CD14-positive monocyte (primary cell): ENCODE measurements around the gene LARP6. TPM values are rescaled to one million over a fixed set of nuclear protein-coding genes. Genes with fewer than 3 reads are reported as not detected.

Experiments
- DNase-seq, 3 donors: peaks; one replicate each; pipeline ENCODE4 v3.0.0-alpha.2; 2011 to 2022
- H2AFZ ChIP-seq: 2 replicates; pipeline ENCODE4 v1.6.0; 2012; ENCODE audit warnings: mild to moderate bottlenecking, low read depth, low read length, inconsistent platforms; ENCODE audit not compliant: insufficient read depth, poor library complexity, severe bottlenecking
- H3K27ac ChIP-seq, 2 donors: 1 replicate in 1 of 2; 2 replicates in 1 of 2; pipeline ENCODE4 v1.5.1; 2012 to 2013; ENCODE audit warnings: low read length in 2 of 2, control low read depth in 1 of 2, inconsistent platforms in 1 of 2, low read depth in 1 of 2, mild to moderate bottlenecking in 1 of 2
- H3K27me3 ChIP-seq, 2 donors: one replicate each; pipeline versions ENCODE4 v1.6.0 to v1.6.1; 2011 to 2013; ENCODE audit warnings: low read length in 2 of 2; ENCODE audit not compliant: control insufficient read depth in 2 of 2, insufficient read depth in 2 of 2
- H3K36me3 ChIP-seq, 2 donors: replicated peaks in 1 of 2; 1 replicate in 1 of 2; 2 replicates in 1 of 2; pipeline versions ENCODE4 v1.5.1 to v1.6.1; 2012 to 2013; ENCODE audit warnings: low read length in 2 of 2, control low read depth in 1 of 2, inconsistent platforms in 1 of 2, mild to moderate bottlenecking in 1 of 2; ENCODE audit not compliant: insufficient read depth in 2 of 2, control insufficient read depth in 1 of 2
- H3K4me1 ChIP-seq, 2 donors: 1 replicate in 1 of 2; 2 replicates in 1 of 2; pipeline versions ENCODE4 v1.5.1 to v1.6.1; 2012 to 2013; ENCODE audit warnings: low read length in 2 of 2, control low read depth in 1 of 2, inconsistent platforms in 1 of 2, mild to moderate bottlenecking in 1 of 2, moderate library complexity in 1 of 2; ENCODE audit not compliant: insufficient read depth in 2 of 2, control insufficient read depth in 1 of 2
- H3K4me2 ChIP-seq: replicated peaks from 2 replicates; pipeline ENCODE3; 2012; ENCODE audit warnings: low read length, moderate library complexity, mild to moderate bottlenecking; ENCODE audit not compliant: poor library complexity, severe bottlenecking; ENCODE audit errors: extremely low read depth
- H3K4me3 ChIP-seq, 3 experiments: fragments of 200-600 bp in 1 of 3; sonication (generic) in 1 of 3; replicated peaks in 1 of 3; 1 replicate in 2 of 3; 2 replicates in 1 of 3; pipeline ENCODE4 v1.5.1; 2011 to 2013; ENCODE audit warnings: low read length in 3 of 3, mild to moderate bottlenecking in 3 of 3, control low read depth in 2 of 3, low read depth in 2 of 3, inconsistent platforms in 1 of 3, moderate library complexity in 1 of 3
- H3K79me2 ChIP-seq: 2 replicates; pipeline ENCODE4 v1.6.0; 2012; ENCODE audit warnings: mild to moderate bottlenecking, control low read depth, inconsistent platforms, low read length, moderate library complexity; ENCODE audit not compliant: insufficient read depth
- H3K9ac ChIP-seq: 2 replicates; pipeline ENCODE4 v1.6.0; 2017; ENCODE audit warnings: low read length, mild to moderate bottlenecking; ENCODE audit not compliant: insufficient read depth, poor library complexity, severe bottlenecking
- H3K9me3 ChIP-seq, 2 donors: replicated peaks in 1 of 2; 1 replicate in 1 of 2; 2 replicates in 1 of 2; pipeline versions ENCODE4 v1.5.1 to v1.6.1; 2012 to 2013; ENCODE audit warnings: low read length in 2 of 2, control low read depth in 1 of 2; ENCODE audit not compliant: control insufficient read depth in 1 of 2, insufficient read depth in 1 of 2
- H4K20me1 ChIP-seq: 2 replicates; pipeline ENCODE4 v1.6.0; 2012; ENCODE audit warnings: mild to moderate bottlenecking, low read length, control low read depth, moderate library complexity; ENCODE audit not compliant: insufficient read depth
- H3K27ac Mint-ChIP-seq, 7 donors: one replicate each; pipeline ENCODE4 v1.8.0; 2020; ENCODE audit warnings: mild to moderate bottlenecking in 7 of 7, mixed read lengths in 7 of 7, moderate library complexity in 6 of 7, inconsistent platforms in 2 of 7
- H3K27me3 Mint-ChIP-seq, 3 donors: one replicate each; pipeline ENCODE4 v1.8.0; 2021 to 2022; ENCODE audit warnings: low read depth in 3 of 3, mild to moderate bottlenecking in 3 of 3, mixed read lengths in 3 of 3, moderate library complexity in 3 of 3, inconsistent platforms in 1 of 3
- H3K36me3 Mint-ChIP-seq, 2 donors: one replicate each; pipeline ENCODE4 v1.8.0; 2020; ENCODE audit warnings: mixed read lengths in 2 of 2, inconsistent platforms in 1 of 2, mild to moderate bottlenecking in 1 of 2
- H3K4me1 Mint-ChIP-seq: one replicate; pipeline ENCODE4 v1.8.0; 2020; ENCODE audit warnings: mild to moderate bottlenecking, mixed read lengths
- H3K4me3 Mint-ChIP-seq, 2 donors: one replicate each; pipeline ENCODE4 v1.8.0; 2020; ENCODE audit warnings: mild to moderate bottlenecking in 2 of 2, mixed read lengths in 2 of 2, moderate library complexity in 1 of 2
- H3K9me3 Mint-ChIP-seq, 7 donors: one replicate each; pipeline ENCODE4 v1.8.0; 2020 to 2022; ENCODE audit warnings: mixed read lengths in 7 of 7, mild to moderate bottlenecking in 6 of 7, moderate library complexity in 6 of 7, inconsistent platforms in 2 of 7
- WGBS: methylation state at CpG from one replicate; pipeline ENCODE4 v1.1.5; 2013; ENCODE audit warnings: missing lambda C conversion rate; ENCODE audit not compliant: insufficient coverage; 5-methylcytosine and 5-hydroxymethylcytosine counted together
- intact Hi-C, 2 donors: fragments of 100-400 bp; cut with micrococcal nuclease; formaldehyde crosslinking; loops; one replicate each; pipeline versions ENCODE4 v1.15.0 to v1.15.1; 2023
- polyA plus RNA-seq, 3 donors: library from polyadenylated mRNA; depleted of rRNA in 1 of 3; unstranded in 2 of 3; stranded (reverse) in 1 of 3; fragments of 300-500 nt in 2 of 3; fragments of >200 nt in 1 of 3; fragmentation: Illumina TruSeq in 2 of 3; gene quantifications; 1 replicate in 2 of 3; 2 replicates in 1 of 3; pipeline ENCODE4 v1.2.3, GENCODE V29; 2012 to 2021
- TF ChIP-seq, protein P1 (sequence below): fragments of 200-600 bp; IDR thresholded peaks from one replicate; pipeline ENCODE4 v1.8.0; 2022; ENCODE audit warnings: antibody characterized with exemption, mild to moderate bottlenecking

Gene LARP6
- polyA plus RNA-seq, 3 donors: not detected

DNA sequence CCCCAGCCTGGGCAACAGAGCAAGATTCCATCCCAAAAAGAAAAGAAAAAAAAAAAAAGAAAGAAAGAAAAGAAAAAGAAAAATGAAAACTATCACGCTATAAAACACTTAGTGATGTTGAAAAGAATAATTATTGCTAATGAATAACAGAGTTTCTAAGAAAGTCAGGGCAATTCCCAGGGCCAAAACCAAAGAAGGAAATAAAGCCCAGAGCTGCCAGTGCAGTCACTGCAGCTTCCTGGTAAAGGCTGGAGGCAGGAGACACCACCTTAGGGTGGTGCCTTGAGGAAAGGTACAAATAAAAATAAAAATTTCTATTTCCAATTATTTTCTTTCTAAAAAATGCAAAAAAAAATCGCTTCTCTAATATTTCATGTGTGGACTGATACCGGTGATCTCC lies 70.9 kb downstream of the LARP6 start:
- H3K9ac ChIP-seq: no peak overlapping the region
- no peaks in the 10 kb centered on the region for H3K36me3 Mint-ChIP-seq
- H3K79me2 ChIP-seq: no peaks in the 10 kb centered on the region
- WGBS: no CpG with 5 or more reads among the region's 3 CpGs
- TF ChIP-seq, protein P1, sequence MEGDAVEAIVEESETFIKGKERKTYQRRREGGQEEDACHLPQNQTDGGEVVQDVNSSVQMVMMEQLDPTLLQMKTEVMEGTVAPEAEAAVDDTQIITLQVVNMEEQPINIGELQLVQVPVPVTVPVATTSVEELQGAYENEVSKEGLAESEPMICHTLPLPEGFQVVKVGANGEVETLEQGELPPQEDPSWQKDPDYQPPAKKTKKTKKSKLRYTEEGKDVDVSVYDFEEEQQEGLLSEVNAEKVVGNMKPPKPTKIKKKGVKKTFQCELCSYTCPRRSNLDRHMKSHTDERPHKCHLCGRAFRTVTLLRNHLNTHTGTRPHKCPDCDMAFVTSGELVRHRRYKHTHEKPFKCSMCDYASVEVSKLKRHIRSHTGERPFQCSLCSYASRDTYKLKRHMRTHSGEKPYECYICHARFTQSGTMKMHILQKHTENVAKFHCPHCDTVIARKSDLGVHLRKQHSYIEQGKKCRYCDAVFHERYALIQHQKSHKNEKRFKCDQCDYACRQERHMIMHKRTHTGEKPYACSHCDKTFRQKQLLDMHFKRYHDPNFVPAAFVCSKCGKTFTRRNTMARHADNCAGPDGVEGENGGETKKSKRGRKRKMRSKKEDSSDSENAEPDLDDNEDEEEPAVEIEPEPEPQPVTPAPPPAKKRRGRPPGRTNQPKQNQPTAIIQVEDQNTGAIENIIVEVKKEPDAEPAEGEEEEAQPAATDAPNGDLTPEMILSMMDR: no peak
- no peaks in the 10 kb centered on the region for H4K20me1 ChIP-seq
- peaks cover 0 to 2% (median 0%) of the 10 kb centered on the region in 7 donors for H3K9me3 Mint-ChIP-seq
- peaks cover 2% of the 10 kb centered on the region for H3K4me1 Mint-ChIP-seq
- H3K4me3 ChIP-seq: no peak overlapping the region
- intact Hi-C loops: no loop called here
- H3K27ac Mint-ChIP-seq: no peak overlapping the region
- H3K4me1 ChIP-seq: peaks cover 3 to 4% of the 10 kb centered on the region in 2 donors
- no peaks in the 10 kb centered on the region for H3K36me3 ChIP-seq
- DNase-seq: no peak
- no peak overlapping the region for H2AFZ ChIP-seq
- H3K27me3 Mint-ChIP-seq: peaks cover 14 to 22% (median 19%) of the 10 kb centered on the region in 3 donors
- H3K27me3 ChIP-seq: peaks cover 0 to 8% of the 10 kb centered on the region in 2 donors
- H3K4me3 Mint-ChIP-seq: no peak overlapping the region
- H3K4me2 ChIP-seq: no peak overlapping the region
- no peak overlapping the region for H3K27ac ChIP-seq
- no peaks in the 10 kb centered on the region for H3K9me3 ChIP-seq

DNA sequence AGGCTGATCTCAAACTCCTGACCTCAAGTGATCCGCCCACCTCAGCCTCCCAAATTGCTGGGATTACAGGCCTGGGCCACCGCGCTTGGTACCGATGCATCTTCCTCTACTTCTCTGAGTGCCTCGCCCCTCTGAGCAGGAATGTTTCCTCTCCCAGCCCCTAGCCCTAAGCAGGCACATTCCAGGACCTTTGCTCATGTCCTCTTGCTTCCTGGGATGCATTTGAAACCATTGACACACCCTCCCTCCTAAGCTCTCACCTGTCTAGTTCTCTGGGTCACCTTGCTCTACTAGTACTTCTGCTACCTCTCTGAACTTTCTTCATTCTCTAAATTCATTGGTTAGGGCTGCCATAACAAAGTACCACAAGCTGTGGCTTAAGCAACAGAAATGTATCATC lies 72.7 kb downstream of the LARP6 start:
- H2AFZ ChIP-seq: no peak overlapping the region
- Mint-ChIP-seq H3K4me1 (peaks cover 13% of the 10 kb centered on the region), H3K27me3 (peaks cover 14 to 21% (median 17%) of the 10 kb centered on the region in 3 donors)

More for the DNA sequence above, 72.7 kb downstream of the LARP6 start:
- Histone ChIP-seq H3K4me1 (peaks cover 12 to 15% of the 10 kb centered on the region in 2 donors), H3K4me2 (no peak overlapping the region), H3K27ac (no peak overlapping the region), H3K36me3 (no peaks in the 10 kb centered on the region), H3K9ac (no peak overlapping the region), H3K27me3 (peaks cover 0 to 8% of the 10 kb centered on the region in 2 donors), H3K4me3 (no peak overlapping the region), H3K9me3 (no peaks in the 10 kb centered on the region), H4K20me1 (no peaks in the 10 kb centered on the region), H3K79me2 (no peaks in the 10 kb centered on the region)
- no peak for DNase-seq
- TF ChIP-seq, protein P1: no peak
- Mint-ChIP-seq H3K4me3 (no peak overlapping the region), H3K36me3 (no peaks in the 10 kb centered on the region), H3K27ac (no peak overlapping the region), H3K9me3 (peaks cover 0 to 7% (median 2%) of the 10 kb centered on the region in 7 donors)
- intact Hi-C loops: no loop called here
- WGBS: 94% methylated on average over 5 of the region's 5 CpGs

Other genes with a start within 250 kb of the LARP6 start
- gene UACA, start 90.6 kb downstream of the LARP6 start, polyA plus RNA-seq: 1 to 10 TPM; 1.7 to 3.1 (median 2.4) TPM
- gene THAP10, start 38.3 kb upstream of the LARP6 start, polyA plus RNA-seq: under 1 TPM; 0.12 to 0.30 (median 0.15) TPM
- gene LRRC49, start 38.7 kb upstream of the LARP6 start, polyA plus RNA-seq: under 1 TPM; 0.08 to 0.51 (median 0.24) TPM